ENCODE data around the gene WNT3A.

Gene WNT3A

GRCh38 chr1:228084797-228085196, 78.0 kb downstream of the WNT3A start:
- DNase-seq (ENCODE audit: low read depth), result no peak

DNA sequence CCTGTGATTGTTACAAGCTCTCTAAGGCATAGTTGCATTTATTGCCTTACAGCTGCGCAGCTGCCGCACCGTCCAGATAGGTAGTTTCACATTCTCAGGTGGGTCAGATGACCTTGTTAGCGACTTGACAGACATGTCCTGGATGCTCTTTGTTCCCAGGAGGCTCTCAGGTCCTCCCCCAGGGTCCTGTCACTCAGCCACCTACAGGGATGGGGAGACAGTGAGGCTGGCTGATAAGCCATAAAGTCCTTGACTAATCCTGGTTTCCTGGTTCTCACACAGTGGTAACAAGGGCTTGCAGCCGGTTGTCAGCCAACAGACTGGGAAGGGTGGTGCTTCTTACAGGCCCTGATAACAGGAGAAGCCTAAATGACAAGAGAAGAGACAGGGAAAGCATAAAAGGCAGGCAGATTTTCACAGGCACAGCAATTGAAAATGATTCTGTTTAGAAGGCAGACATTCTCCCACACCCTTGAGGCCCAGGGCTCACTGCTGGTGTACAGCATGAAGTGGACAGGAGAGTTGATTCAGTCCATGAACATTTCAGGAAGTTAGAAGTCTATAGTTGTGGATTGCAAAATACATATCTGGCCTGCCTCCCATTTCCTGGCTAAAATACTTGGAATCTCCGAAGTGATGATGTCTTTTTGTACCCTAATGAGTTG, 78.6 kb downstream of the WNT3A start:
- no peak for DNase-seq (ENCODE audit: low read depth)

DNA sequence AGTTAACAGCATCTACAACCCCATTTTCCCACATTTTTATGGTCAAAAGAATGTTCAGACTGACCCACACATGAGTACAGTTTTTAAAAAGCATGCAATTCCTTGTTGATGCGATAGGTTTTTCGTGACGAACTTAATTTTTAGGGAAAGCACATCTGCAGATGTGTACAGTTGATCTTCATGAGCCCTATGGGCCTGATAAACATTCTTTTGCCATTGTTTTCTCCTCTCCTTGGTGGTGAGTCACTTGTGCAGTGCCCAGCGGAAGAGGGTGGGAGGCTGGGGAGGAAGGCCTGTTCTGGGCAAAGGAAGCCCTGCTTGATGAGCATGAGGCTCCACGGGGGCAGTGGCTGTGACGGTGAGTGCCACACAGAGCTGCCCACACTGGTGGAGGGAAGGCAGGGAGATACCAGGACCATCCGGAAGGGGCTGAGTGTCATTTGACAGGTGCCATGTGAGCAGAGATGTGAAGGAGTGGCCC, 81.0 kb downstream of the WNT3A start:
- no peak for DNase-seq (ENCODE audit: low read depth)

GRCh38 chr1:228088586-228089498, 82.0 kb downstream of the WNT3A start:
- DNase-seq (ENCODE audit: low read depth), result no peak

GRCh38 chr1:228089519-228090380, 83.0 kb downstream of the WNT3A start:
- DNase-seq (ENCODE audit: low read depth), result no peak

DNA sequence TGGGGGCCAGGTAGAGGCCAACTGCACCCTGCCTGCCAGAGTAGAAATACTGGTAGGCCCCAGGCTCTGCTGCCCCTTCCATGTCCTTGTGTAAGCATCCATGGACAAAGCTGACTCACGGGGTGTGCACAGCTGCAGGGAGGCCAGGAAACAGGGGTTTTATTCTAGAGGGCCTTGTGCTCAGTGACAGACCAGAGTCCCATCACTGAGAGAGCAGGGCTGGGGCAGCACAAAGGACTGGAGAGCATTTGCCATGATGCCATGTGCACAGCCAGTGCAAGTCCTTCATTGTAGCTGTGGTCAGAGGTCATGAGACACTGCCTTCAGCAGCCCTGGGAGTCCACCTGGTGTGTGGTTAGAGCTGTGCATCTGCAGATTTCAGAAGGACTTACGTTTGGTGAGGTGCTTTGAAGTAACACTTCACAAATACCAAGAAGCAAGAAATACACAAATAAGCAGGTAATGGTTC, 83.8 kb downstream of the WNT3A start:
- no peak for DNase-seq (ENCODE audit: low read depth)

DNA sequence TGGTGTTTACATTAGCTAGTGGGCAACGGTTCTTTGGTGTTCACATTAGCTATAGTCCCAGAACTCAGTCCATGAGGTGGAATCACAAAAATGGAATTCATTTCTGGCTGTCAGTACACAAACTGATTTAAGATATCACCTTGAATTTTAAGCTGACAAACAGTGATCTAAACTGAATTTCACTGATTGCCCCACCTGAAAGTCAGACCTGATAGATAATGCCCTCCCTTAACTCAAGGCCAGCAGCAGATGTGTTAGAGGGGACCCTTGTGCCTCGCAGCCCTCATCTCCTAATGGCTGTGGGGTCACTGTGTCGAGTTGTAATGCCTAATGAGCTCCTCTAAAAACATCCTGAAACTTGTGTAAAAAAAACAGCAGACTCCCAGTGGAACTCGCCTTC, 84.3 kb downstream of the WNT3A start:
- no peak for DNase-seq (ENCODE audit: low read depth)

DNA sequence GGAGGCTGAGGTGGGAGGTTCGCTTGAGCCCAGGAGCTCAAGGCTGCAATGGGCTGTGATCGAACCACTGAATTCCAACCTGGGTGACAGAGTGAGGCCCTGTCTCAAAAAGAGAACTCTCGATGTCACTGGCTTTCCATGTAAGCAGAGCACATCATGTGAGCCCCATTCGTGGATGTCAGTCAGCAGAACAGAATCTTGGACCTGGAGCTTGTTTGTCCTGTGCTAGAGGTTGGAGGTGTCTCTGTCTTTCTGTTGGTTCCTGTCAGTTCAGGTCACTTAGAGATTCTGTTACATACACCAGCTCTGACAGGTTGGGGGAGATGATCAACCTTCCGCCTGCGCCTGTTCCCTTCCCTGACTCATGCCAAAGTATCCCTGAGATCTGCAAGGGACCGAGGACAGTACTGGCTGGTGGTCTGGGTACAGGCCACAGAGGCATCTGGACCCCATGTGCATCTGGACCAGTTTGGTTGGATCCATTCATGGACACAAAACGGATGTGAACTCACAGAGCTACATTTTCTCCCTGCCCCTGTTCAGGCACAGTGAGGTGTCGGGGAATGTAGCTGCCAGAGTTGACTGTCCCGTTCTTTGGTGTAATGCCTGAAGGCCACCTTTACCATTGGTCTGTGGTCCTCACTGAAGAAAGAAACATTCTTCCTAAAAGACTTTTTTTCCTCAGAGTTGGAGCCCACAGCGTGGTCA, 85.7 kb downstream of the WNT3A start:
- no peak for DNase-seq (ENCODE audit: low read depth)

- DNase-seq (ENCODE audit: low read depth), result no peak
These were observed 86.5 kb downstream of the WNT3A start for GRCh38 chr1:228093050-228093906.

DNA sequence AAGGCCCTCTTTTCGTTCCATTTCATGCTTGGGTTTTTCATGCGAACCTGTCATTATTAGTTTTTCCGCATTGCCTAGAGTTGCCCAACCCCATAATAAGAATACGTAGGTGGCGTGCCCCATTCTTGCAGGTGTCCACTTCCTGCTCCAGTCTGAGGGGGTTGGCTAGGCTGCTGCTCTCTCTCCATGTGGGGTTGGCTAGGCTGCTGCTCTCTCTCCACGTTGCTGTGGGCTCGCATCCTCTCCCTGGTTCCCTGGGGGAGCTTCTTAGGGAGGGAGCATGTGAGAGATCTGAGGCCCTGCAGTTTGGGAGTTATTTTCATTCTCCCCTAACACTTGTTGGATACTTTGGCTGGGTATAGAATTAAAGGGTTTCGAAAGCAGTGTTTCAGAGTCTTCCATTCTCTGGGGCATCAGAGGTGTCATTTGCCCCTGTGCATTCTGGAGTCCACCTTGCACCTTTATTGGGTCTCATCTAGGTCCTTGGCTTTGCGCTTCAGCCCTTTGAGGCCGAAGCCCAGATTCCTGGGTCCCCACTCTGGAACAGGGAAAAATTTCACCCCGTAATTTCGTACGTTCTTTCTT, 87.7 kb downstream of the WNT3A start:
- DNase-seq (ENCODE audit: low read depth), result no peak

DNA sequence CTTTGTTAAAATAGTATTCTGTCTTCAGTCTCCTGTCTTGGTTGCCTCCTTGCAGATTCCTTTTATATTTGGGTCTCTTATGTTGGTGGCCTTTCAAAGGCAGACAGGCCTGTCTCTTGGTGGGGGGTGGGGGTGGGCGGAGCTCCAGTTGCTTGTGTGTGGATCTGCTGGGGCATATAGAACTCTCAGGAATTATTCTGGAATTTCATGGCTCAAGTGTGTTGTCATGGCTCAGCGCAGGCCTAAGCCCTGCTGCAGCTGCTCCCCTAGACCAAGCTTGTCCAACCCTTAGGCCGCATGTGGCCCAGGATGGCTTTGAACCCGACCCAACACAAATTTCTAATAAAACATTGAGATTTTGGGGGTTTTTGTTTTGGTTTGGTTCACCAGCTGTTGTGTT, 88.4 kb downstream of the WNT3A start:
- DNase-seq (ENCODE audit: low read depth), result no peak

- no peak for DNase-seq (ENCODE audit: low read depth)
These were observed 89.1 kb downstream of the WNT3A start for GRCh38 chr1:228095938-228096337.

DNA sequence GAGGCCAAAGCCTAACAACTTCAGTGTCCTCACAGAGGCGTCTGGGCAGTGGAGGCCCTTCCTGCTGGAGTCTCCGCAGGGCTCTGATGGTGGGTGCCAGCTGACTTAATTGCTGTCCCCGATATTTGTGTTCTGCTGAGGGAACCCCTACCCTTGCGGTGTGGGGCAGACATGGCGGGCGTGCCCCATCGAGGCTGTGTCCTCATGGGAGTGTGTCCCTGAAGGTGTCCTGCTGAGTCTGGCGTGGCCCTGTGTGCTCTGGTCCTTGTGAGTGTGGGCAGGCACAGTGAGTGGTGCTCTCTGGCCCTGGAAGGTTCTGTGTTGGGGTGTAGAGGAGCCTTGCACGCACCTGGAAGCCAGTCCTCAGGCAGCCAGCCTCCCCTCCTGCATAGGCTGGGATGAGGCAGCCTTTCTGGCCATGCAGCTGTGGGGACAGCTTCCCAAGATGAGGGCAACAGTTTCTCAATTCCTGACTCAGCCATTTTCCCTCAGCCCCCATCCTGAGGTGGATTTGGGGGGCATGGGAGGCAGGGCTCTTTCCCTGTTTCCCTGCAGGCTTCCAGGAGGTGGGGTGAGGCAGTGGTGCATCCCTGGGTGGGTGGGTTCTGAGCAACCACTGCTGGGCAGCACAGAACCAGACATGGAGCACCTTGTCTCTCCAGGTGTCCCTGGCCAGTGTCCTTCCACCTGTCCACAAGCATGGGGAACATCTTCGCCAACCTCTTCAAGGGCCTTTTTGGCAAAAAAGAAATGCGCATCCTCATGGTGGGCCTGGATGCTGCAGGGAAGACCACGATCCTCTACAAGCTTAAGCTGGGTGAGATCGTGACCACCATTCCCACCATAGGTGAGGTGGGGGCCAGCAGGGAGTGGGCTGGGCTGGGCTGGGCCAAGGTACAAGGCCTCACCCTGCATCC, 89.9 kb downstream of the WNT3A start:
- no peak for DNase-seq (ENCODE audit: low read depth)

GRCh38 chr1:228097333-228098081, 90.7 kb downstream of the WNT3A start:
- no peak for DNase-seq (ENCODE audit: low read depth)

GRCh38 chr1:228098323-228098931, 91.6 kb downstream of the WNT3A start:
- DNase-seq (ENCODE audit: low read depth), result no peak

- no peak for DNase-seq (ENCODE audit: low read depth)
These were observed 92.5 kb downstream of the WNT3A start for GRCh38 chr1:228099331-228099732.

GRCh38 chr1:228100822-228101613, 94.2 kb downstream of the WNT3A start:
- DNase-seq (ENCODE audit: low read depth), result no peak

Measured in activated T-helper 1 cell treated with Interleukin-2 at 50 U/mL for 16 hours (primary cell).